Progenitor cell of endocrine pancreas (in vitro differentiated cells): ENCODE results near the gene PITX2. TPM values are rescaled to one million over a fixed set of nuclear protein-coding genes. Genes with fewer than 3 reads are reported as not detected.

ENCODE experiments used
- DNase-seq: peaks from one replicate; pipeline ENCODE4 v3.0.0; 2021; ENCODE audit warnings: low spot score; ENCODE audit not compliant: unreplicated experiment
- H3K27ac Mint-ChIP-seq: 2 replicates; pipeline ENCODE4 v1.8.0; 2021; ENCODE audit warnings: mild to moderate bottlenecking, moderate library complexity, mixed read lengths
- H3K27me3 Mint-ChIP-seq: 2 replicates; pipeline ENCODE4 v1.8.0; 2021; ENCODE audit warnings: mixed read lengths
- H3K36me3 Mint-ChIP-seq: 2 replicates; pipeline ENCODE4 v1.8.0; 2022; ENCODE audit warnings: mixed read lengths; ENCODE audit not compliant: insufficient read depth
- H3K4me1 Mint-ChIP-seq: 2 replicates; pipeline ENCODE4 v1.8.0; 2021; ENCODE audit warnings: low read depth, mixed read lengths
- H3K4me3 Mint-ChIP-seq: 2 replicates; pipeline ENCODE4 v1.8.0; 2021; ENCODE audit warnings: low read depth, mild to moderate bottlenecking, moderate library complexity, mixed read lengths
- H3K9me3 Mint-ChIP-seq: 2 replicates; pipeline ENCODE4 v1.8.0; 2021; ENCODE audit warnings: low read depth, mixed read lengths
- total RNA-seq: library from RNA; stranded (reverse); gene quantifications from 2 replicates; pipeline ENCODE4 v1.2.1, GENCODE V29; 2021
- TF ChIP-seq, protein P1 (sequence below): fragments of 200-600 bp; sonication (generic); IDR thresholded peaks from one replicate; pipeline ENCODE4 v1.5.0; 2021; ENCODE audit warnings: antibody characterized with exemption, mild to moderate bottlenecking; ENCODE audit not compliant: unreplicated experiment

PITX2 gene
- total RNA-seq, 1 donor from 2014 or later, result 5.3 TPM

DNA sequence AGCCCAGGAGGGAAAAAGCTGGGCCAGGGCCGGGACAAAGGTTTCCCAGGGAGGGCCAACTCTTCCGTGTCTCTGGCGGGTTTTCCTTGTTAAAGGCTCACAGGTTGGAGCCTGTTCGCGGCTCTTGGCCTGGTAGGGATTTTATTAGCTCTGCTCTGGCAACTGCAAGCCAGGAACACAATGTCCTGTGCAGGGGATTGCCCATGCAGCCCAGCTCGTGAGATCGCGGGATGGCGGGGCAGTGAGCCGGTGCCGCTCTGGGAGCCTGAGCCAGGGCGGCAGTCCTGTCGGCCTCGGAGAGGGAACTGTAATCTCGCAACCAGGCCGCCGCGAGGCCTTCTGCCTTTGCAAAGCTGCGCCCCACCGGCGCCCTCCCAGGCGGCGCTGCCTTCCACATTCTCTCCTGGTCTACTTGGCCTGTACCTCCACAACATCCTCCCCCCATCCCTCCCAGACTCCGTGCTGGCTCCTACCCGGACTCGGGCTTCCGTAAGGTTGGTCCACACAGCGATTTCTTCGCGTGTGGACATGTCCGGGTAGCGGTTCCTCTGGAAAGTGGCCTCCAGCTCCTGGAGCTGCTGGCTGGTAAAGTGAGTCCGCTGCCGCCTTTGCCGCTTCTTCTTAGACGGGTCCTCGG is 2.1 kb downstream of the PITX2 start:
- TF ChIP-seq, protein P1, sequence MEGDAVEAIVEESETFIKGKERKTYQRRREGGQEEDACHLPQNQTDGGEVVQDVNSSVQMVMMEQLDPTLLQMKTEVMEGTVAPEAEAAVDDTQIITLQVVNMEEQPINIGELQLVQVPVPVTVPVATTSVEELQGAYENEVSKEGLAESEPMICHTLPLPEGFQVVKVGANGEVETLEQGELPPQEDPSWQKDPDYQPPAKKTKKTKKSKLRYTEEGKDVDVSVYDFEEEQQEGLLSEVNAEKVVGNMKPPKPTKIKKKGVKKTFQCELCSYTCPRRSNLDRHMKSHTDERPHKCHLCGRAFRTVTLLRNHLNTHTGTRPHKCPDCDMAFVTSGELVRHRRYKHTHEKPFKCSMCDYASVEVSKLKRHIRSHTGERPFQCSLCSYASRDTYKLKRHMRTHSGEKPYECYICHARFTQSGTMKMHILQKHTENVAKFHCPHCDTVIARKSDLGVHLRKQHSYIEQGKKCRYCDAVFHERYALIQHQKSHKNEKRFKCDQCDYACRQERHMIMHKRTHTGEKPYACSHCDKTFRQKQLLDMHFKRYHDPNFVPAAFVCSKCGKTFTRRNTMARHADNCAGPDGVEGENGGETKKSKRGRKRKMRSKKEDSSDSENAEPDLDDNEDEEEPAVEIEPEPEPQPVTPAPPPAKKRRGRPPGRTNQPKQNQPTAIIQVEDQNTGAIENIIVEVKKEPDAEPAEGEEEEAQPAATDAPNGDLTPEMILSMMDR, result peak; percentile 37
- H3K4me3 Mint-ChIP-seq, result peak overlapping the region; percentile 73
- peaks cover 25% of the 10 kb centered on the region for H3K4me1 Mint-ChIP-seq
- peak; percentile 60 for DNase-seq
- H3K27ac Mint-ChIP-seq, result peak overlapping the region; percentile 81
- no peaks in the 10 kb centered on the region for H3K9me3 Mint-ChIP-seq
- peaks cover 99% of the 10 kb centered on the region for H3K27me3 Mint-ChIP-seq
- H3K36me3 Mint-ChIP-seq, result no peaks in the 10 kb centered on the region

DNA sequence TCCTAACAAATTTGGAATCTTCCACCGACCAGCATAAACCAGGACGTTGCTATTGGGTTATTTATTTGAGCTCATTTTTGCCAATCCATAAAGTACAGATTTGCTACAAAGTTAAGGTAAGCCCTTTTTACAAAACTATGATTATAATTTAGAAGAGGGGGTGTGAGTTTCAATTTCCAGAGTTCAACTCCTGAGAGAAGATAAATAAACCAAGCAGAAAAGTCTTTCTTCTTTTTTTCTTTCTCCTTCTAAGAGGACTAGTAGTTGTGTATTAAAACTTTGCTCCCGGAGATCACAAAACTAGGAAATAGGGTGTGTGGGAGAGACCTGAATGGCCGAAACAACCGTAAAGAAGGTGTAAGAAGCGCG is 2.6 kb downstream of the PITX2 start:
- Mint-ChIP-seq H3K27me3 (peaks cover 99% of the 10 kb centered on the region), H3K4me1 (peaks cover 27% of the 10 kb centered on the region), H3K9me3 (no peaks in the 10 kb centered on the region), H3K27ac (peak overlapping the region; percentile 79), H3K36me3 (no peaks in the 10 kb centered on the region), H3K4me3 (peak overlapping the region; percentile 73)
- TF ChIP-seq, protein P1, result no peak
- DNase-seq, result no peak

DNA sequence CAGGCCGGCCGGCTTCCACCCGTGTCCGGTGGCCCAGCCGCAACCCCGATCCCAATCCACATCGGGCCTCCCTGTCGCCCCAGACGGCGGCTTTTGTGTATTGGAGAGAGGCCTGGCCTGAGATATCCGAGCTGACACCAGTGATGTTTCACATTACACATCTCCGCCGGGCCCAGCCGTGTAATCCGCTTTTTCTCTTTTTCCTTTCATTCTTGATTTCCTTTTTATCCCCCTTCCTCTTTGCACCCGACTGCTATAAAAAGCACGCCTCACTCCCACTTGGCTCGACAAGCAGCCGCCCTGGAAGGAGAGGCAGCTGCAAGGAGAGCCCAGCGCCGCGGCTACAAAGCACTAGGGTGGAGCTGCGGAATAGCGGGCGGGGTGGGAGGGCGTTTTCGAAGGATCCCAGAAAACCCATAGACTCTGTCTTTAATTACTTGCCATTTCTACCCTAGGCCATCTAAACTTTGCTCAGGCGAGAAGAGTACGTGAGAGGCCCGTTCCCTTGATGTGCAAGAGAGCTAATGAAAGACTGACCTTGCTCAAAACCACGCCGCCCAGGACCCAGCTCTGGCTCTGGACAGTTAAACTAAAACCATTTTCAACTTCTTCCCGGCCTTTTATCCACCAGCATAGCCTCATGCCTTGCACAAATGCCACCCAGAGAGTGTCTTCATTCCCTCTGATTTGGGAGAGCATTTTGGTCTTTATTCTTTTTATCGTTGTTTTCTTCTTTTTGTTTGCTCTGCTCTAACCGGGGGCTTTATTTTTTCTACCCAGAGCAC is 3.2 kb downstream of the PITX2 start:
- TF ChIP-seq, protein P1, result no peak
- H3K27ac Mint-ChIP-seq, result no peak overlapping the region
- H3K27me3 Mint-ChIP-seq, result peaks cover 97% of the 10 kb centered on the region
- H3K9me3 Mint-ChIP-seq, result no peaks in the 10 kb centered on the region
- H3K4me3 Mint-ChIP-seq, result no peak overlapping the region
- no peaks in the 10 kb centered on the region for H3K36me3 Mint-ChIP-seq
- no peak for DNase-seq
- H3K4me1 Mint-ChIP-seq, result peaks cover 27% of the 10 kb centered on the region

DNA sequence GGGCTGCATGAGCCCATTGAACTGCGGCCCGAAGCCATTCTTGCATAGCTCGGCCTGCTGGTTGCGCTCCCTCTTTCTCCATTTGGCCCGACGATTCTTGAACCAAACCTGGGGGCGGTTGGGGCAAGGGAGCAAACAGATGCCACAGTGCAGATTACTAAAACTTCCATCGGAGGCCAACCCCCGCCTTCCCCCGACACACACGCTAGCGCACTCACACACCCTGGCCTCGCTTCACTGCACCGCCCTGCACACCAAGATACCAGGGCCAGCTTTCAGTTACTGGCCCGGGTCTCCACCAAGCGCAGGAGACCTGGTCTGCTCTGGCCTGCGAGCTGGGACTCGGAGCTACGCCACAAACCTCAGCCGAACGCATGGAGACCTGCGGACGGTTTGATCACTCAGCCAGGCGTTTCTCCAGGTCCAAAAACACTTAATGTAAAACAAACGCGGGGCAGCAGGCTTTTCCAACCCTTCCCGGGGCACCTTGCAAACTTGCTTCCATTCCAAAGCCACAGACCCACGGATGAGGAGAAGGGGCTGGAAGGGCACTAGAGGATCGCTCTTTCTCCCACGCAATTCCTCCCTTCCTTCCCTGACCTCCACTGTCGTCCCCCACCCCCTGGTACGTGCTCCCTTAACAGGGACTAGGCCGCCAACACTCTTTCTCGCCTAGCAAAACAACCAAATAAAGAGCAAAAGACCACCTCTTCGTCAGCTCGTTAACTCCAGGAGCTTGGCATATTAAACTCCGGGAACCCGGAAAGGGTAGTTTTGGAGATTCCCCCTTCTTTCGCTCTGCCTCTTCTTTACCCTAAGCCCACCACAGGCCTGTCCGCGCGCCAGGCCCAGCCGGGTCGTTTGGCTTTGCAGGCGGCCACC is 4.1 kb downstream of the PITX2 start:
- TF ChIP-seq, protein P1, result no peak
- Mint-ChIP-seq H3K27ac (no peak overlapping the region), H3K36me3 (no peaks in the 10 kb centered on the region), H3K4me3 (peak overlapping the region; percentile 21), H3K27me3 (peaks cover 97% of the 10 kb centered on the region), H3K4me1 (peaks cover 25% of the 10 kb centered on the region), H3K9me3 (no peaks in the 10 kb centered on the region)
- DNase-seq, result no peak
